Fibroblast of upper back skin (primary cell): Measurements from ENCODE around the gene DUSP7.

Source experiments
- DNase-seq: peaks from one replicate; pipeline ENCODE4 v3.0.0-alpha.2; 2013

DUSP7 gene

GRCh38 chr3:52056521-52056967 lies at the start of gene DUSP7:
DUSP7 (minus strand) TSS chr3:52056571; CDS start chr3:52056366, 205 bp downstream.
- peak; percentile 67 for DNase-seq

GRCh38 chr3:52104684-52105640 lies 48.6 kb upstream of the DUSP7 start:
- no peak for DNase-seq

GRCh38 chr3:52102934-52103333 lies 46.6 kb upstream of the DUSP7 start:
- DNase-seq: no peak

GRCh38 chr3:52099001-52099401 lies 42.6 kb upstream of the DUSP7 start:
- DNase-seq: no peak

GRCh38 chr3:52097851-52098507 lies 41.6 kb upstream of the DUSP7 start:
- DNase-seq: no peak

GRCh38 chr3:52095990-52096775 lies 39.8 kb upstream of the DUSP7 start:
- DNase-seq: no peak

GRCh38 chr3:52094571-52095485 lies 38.5 kb upstream of the DUSP7 start:
- no peak for DNase-seq

GRCh38 chr3:52093756-52094545 lies 37.6 kb upstream of the DUSP7 start:
- peak; percentile 83 for DNase-seq

- no peak for DNase-seq
Observed at GRCh38 chr3:52092891-52093290, 36.5 kb upstream of the DUSP7 start.

GRCh38 chr3:52092271-52092660 lies 35.9 kb upstream of the DUSP7 start:
- no peak for DNase-seq

GRCh38 chr3:52091586-52092270 lies 35.4 kb upstream of the DUSP7 start:
- DNase-seq: peak; percentile 28

GRCh38 chr3:52090933-52091468 lies 34.6 kb upstream of the DUSP7 start:
- no peak for DNase-seq

- peak; percentile 96 for DNase-seq
Observed at GRCh38 chr3:52090131-52090932, 34.0 kb upstream of the DUSP7 start.

GRCh38 chr3:52089691-52090090 lies 33.3 kb upstream of the DUSP7 start:
- DNase-seq: no peak

- DNase-seq: peak; percentile 40
Observed at GRCh38 chr3:52088445-52089367, 32.3 kb upstream of the DUSP7 start.

- DNase-seq: no peak
Observed at GRCh38 chr3:52087731-52088130, 31.4 kb upstream of the DUSP7 start.

- peak; percentile 66 for DNase-seq
Observed at GRCh38 chr3:52086976-52087663, 30.7 kb upstream of the DUSP7 start.

GRCh38 chr3:52086461-52086860 lies 30.1 kb upstream of the DUSP7 start:
- no peak for DNase-seq
